Measurements from ENCODE around the gene APLP1.

GRCh38 chr19:35907377-35907745 is 39.0 kb downstream of the APLP1 start:
- TF ChIP-seq EZH2 (IDR thresholded peaks at IDR 0.05; ENCODE audit: insufficient read depth, poor library complexity, severe bottlenecking) = no peak
- no peak for TF ChIP-seq EZH2phosphoT487 (IDR thresholded peaks at IDR 0.05; ENCODE audit: insufficient read depth, low read depth)

Measured in GM23248 (cell line).